NCI-H187 treated with DMSO at 0.1 percent for 48 hours (cell line): ENCODE data around the gene TESMIN.

Experiments
- DNase-seq: peaks from one replicate; lab custom pipeline; 2025; lab: John Stamatoyannopoulos, UW

TESMIN gene

GRCh38 chr11:68660066-68660810 lies 91.1 kb downstream of the TESMIN start:
- no peak for DNase-seq

- no peak for DNase-seq
Observed at GRCh38 chr11:68659158-68659921, 92.0 kb downstream of the TESMIN start.

GRCh38 chr11:68658661-68659060 lies 92.7 kb downstream of the TESMIN start:
- no peak for DNase-seq

- no peak for DNase-seq
Observed at GRCh38 chr11:68658097-68658496, 93.2 kb downstream of the TESMIN start.
